Activated T-helper 1 cell treated with anti-CD3 and anti-CD28 coated beads, Interleukin-2, amount 50 U/mL, for 16 hours (primary cell): Measurements from ENCODE around the gene TTC34.

Experiments
- DNase-seq, 2 donors: peaks; one replicate each; pipeline ENCODE4 v3.0.0-alpha.2; 2020; ENCODE audit warnings: low read depth in 1 of 2, low spot score in 1 of 2

Gene TTC34

DNA sequence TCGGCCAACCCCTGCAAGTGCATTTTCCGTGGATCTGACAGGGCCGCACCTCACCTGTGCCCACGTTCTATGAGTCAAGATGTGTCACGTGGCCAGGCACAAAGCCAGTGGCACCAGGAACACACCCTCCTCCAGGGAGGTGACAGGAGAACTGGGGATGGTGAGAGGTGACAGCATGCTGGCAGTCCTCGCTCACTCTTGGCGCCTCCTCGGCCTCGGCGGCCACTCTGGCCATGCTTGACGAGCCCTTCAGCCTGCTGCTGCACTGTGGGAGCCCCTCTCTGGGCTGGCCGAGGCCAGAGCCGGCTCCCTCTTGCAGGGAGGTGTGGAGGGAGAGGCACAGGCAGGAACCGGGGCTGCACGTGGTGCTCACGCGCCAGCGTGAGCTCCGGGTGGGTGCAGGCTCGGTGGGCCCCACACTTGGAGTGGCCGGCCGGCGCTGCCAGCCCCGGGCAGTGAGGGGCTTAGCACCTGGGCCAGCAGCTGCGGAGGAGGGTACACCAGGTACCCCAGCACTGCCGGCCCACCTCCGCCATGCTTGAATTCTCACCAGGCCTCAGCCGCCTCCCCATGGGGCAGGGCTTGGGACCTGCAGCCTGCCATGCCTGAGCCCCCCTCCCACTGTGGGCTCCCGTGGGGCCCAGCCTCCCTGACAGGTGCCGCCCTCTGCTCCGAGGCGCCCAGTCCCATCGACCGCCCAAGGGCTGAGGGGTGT is 11.6 kb upstream of the TTC34 start:
- no peak for DNase-seq

DNA sequence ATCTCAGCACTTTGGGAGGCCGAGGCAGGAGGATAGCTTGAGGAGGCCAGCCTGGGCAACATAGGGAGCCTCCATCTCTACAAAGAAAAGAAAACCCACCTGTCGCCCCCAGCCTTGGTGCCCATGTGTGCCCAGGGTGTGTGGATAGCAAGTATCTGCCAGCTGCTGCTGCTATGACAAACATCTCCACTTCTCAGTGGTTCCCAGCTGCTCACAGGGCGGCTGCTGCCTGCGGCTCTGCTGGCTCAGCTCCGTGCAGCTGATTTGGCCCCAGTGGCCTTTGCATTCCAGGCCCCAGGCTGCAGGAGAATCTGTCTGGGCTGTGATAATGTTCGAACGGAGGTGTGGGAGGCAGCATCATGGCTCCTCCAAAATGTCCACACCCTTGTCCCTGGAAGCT is 10.6 kb upstream of the TTC34 start:
- DNase-seq, result no peak

DNA sequence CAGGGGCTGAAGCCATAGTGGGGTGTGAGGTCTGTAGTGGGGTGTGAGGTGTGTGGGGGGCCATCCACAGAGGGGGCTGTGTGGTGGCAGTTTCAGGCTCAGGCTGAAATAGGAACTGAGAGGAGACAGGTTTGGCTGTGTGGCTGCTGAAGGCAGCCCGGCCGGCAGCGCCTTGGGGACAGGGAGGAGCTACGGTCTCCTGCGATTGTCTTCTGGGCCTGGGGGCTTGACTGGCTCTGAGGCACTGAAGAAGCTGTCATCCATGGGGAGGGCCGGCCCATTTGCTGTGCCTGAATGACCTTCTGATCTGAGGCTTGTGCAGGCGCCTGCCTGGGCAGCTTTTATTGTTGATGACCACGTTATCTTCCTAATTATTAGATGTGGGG is 10.0 kb upstream of the TTC34 start:
- DNase-seq, result no peak

DNA sequence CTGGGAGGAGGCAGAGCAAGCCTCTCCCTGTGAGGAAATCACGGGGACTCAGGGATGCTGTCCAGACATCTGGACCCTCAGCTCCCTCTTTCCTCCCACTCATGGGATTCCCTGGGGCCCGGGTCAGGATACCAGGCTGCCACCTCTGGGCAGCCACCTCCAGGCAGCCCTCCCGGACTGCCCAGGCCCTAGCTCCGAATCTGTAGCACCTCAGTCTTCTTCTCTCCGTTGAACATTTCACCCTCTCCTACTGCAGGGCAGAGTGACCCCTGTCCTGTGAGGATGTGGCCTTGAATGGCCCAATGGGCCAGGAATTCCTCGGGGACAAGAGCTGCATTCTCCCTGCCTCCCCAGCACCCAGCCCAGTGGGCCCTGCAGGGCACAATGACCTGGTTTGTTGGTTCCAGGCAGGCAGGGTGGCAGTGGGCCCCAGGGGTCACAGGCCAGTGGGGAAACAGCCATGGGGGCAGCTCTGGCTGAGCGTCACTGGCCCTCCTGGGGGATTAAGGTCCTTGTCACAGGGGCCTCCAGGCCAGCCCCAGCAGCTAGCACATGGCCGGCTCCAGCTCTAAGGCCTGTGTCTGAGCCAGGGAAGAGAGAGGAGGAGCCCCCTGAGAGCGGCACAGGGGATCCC is 9.5 kb upstream of the TTC34 start:
- no peak for DNase-seq

DNA sequence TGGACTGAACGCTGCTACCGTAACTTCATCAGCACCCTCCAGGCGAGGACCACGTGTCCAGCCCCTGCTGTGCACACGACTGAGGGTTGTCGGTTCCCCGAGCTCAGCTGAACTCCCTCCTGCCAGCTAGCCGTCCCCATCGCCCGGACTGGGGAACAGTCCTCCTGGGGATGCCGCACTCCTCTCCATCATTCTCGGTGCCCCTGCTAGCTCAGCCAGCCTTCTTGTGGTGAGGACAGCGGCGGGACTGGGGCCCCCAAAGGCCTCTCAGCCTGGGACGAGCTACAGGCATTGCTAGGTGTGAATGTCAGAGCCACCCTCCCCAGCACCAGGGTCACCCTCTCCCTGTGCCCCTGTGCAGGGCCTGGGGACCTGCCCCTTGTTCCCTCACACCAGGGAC is 8.8 kb upstream of the TTC34 start:
- DNase-seq, result no peak

DNA sequence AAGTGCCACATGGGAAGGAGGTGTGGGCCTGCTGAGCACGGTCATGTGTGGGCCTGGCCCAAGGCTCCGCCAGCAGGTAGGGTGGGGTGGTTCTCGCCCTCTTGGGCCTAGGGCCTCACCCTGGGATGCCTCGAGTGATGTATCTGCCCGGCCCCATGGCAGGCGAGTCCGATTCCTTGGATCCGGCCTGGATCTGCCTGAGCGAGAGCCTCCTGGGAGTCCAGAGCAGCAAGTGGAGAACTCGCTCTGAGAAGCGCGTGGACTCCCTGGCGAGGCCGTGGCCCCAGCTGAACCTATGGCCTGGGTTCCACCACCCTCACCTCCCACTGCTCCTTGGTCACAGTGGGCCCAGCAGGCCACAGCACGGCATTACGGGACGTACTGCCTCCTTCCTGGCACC is 8.2 kb upstream of the TTC34 start:
- no peak for DNase-seq

DNA sequence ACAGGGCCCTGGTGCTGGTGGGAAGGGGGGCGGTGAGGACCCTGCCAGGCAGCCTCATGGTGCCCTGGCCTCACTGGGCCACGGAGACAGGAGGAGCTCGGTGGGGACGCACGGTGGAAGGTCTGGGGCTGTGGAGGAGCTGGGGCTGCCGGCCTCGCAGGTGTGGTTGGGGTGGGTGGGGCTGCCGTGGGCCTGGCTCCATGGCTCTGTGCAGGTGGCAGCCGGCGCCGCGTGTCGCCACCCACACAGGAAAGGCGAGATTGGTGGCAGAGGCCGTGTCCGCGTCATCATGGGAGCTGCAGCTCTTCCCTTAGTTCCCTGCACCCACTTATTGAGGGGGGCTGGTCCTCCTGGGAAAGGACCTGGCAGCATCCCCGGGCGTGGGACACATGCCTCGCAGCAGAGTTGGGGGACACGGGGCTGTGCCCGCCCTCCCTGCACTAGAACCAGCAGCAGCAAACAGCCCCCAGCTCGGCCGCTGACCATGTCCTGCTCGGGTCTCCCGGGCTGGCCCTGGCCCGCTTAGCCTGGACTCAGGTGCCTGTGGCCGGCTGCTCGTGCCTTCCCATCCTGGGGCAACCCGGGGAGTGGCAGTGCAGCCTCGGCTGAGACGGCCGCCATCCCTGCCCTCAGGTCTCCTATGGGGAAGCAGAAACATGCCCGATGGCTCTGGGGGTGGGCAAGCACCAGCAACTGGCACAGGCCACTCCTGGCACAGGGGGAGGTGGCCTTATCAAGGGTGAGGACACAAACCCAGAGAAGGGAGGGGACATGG is 7.5 kb upstream of the TTC34 start:
- no peak for DNase-seq

DNA sequence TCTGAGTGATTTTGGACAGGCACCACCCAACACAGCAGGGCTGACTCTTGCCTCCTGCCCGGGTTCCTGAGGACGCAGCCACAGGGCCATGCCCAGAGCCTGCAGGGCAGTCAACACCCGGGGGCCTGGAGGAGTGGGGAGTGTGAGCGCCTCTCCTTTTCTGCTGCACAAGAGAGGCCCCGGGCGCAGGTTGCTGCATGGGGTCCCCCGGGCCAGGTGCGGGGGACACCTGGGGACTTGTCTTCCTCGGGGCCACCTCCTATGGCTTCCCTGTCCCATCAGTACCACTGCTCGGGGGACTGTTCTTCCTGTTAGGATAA is 6.9 kb upstream of the TTC34 start:
- DNase-seq, result no peak

DNA sequence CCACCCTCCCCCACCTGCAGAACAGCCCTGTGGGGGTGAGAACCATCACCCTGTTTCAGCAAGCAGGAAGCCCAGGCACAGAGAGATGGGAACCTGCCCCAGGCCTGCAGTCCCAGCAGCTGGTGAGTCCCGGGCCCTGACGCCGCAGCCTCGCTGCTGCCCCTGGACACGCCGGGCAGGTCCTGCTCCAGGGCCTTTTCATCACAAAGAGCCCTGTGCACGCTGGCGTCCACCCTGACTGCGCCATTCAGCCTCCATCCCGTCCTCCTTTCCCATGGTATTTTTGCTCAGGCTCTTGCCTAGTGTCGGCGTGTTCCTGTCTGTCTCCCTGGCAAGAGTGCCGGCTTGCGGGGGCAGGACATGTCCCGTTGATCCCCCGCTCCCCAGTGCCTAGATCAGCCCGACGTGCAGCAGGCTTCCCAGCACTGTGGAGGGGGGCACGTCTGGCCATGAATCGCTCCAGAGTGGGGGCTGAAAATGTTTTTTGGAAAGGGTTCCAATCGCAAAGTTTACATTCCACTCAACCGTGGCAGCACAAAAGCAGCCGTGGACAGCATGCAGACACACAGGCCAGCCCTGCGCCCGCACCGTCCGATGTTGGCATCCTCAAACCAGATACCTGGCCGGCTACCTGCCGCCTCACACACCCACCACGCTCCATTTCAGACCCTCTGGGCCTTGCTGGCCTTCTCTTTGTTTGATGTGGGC is 6.3 kb upstream of the TTC34 start:
- DNase-seq, result no peak

DNA sequence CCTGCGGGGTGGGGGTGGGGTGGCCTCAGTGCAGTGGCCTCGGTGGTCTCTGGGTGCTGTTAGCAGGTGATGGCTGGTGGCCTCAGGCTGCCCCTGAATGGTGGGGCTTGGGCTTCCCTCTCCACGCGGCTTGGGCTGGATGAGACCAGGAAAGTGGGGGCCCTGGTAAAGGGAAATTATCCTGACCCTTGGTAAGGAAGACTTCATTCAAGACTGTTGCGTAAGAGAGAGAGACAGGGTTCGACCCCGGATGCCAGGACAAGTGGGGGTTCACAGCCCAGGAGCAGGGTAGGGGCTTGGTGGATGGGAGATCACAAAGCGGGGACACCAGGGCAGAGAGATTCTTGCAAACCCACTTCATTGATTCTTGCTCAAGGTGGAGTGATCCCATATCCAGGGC is 5.5 kb upstream of the TTC34 start:
- no peak for DNase-seq

DNA sequence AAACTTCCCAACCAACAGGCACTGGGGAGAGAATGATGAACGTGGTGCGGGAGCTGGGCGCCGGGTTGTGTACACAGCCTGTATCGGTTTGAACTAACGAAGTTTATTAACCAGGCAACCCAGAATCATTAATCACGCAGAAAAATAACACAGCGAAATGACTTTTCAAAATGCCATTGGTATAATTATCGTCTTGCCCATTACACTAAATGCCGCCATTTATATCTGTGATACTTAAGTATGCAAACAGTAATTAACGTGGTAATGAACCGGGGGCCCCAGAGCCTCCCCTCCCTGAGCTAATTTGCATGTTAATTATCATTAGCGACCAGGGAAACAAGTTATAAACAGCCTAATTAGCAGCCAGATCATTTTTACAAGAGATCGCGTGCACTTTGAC is 5.1 kb upstream of the TTC34 start:
- DNase-seq, result no peak

DNA sequence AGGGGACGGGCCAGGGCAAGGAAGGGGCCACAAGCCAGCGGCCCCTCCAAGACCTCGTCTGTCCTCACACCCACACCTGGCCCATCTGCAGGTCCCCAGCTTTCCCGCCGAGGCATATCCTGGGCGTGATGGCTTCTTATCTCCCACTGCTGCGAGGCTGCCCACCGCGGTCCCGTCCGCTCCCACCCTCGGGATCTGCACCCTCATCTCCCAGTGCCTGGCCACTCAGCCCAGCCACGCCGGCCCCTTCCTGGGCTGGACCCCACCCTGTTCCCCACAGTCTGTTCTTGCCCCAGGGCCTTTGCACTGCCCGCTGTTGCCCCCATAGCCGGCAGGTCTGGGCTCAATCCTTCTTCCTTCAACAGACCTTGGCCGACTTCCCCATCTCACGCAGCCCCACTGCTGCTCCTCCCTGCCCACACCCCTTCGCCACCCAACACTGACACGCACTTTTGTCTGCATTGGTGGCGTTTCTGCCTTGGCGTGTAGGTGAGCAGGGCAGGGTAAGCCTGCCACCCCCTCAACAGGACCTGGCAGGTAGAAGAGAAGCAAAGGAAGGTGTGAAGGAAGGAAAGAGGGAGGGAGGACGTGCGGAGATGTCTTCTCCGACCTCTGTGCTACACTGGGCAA is 4.4 kb upstream of the TTC34 start:
- DNase-seq, result no peak

DNA sequence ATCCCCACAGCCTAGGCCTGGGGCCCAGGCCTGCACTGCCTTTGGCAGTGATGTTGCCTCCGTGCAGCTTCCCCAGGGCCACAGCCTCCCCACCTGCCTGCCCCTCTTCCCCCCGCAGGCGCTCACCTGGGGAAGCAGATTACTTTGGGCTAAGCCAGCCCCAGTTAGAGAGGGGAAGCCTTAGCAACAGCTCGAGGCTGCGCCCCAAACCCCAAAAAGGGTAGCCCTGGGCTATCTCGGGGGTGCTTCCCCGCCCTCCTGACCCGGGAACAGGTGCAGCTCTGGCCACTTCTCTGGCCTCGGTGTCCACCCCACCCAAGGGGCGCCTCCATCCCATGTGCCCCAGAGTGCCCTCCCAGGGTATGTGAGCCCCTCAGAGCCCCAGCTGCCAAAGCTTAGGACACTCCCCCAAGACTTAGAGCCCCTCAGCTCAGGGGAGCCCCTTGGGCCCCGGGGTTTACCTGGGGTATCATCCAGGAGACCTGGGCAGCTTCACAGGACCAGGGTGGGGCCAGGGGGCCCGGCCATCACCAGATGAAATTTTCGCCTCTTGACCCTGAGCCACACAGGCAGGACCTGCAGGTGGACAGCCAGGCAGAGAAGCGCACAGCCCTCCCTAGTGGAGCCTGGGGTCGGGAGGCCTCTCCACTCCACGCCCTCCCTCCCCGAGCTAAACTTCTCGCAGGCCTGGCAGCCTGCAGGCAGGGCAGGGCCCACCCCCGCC is 3.3 kb upstream of the TTC34 start:
- no peak for DNase-seq

DNA sequence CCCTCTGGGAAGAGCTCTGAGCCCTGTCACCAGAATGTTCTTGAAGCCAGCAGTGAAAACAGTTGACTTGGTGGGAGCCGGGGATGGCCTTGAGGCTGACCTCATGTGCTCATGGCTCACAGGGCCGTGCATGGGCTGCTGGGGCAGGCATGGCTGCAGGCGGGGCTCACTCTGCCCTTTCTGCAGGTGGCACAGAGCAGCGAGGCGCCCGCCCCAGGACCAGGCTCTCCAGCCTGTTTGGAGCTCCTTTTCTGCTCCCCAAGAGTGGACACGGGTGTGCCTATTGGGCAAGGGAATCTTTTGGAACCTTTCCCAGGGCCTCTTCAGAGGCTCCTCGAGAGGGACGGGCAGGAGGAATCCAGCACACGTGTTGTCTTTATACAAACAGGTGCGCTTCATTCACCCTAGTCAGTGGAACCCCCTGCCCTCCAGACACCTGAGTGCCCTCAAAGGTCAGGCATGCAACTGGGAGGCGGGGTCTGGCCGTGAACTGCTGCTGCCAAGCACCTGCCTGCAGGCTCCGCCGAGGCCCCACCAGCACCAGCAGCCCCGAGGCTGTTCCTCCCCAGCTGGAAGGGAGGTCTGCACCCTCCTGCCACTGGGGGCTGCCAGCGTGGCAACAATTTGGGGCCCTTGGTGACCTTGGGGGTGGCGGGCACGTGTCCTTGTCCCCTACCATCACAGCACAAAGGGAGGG is 2.6 kb upstream of the TTC34 start:
- no peak for DNase-seq

DNA sequence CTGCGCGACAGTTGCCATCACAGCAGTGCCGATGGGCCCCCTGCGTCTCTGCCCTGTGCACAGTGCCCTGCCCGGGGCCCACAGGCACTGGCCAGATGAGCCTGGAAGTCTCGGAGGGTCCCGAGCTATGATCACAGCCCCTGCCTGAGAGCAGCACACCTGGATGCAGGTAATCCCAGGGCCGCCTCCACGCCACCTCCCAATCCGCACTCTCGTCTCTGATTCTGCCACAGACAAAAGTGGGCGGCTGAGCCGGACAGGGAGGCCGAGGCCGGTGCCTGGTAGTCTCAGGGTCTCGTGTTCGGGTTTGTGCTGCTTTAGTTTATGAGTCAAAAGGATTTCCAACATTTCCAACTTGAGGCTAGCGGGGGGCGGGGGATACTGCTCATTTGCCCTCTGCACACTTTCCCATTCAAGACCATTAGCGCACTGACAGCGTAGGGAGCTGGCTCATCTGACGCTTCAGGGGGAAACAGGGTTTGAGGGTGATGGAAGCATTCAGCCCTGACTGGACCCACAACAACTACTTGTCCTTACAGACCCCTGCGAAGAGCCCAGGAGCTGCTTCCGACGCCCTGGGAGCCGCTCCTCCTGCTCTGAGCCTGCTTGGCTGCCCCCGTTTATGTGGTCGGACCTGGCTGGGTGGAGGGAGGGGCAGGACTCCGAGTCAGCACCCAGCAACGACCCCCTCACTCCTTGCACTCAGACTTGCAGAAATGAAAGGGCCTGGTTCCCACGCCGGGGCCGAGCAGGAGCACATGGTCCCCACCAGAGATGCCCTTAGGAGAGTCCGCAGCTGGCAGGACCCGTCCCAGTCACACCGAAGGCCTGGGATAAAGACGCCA is 1.8 kb upstream of the TTC34 start:
- DNase-seq, result no peak

DNA sequence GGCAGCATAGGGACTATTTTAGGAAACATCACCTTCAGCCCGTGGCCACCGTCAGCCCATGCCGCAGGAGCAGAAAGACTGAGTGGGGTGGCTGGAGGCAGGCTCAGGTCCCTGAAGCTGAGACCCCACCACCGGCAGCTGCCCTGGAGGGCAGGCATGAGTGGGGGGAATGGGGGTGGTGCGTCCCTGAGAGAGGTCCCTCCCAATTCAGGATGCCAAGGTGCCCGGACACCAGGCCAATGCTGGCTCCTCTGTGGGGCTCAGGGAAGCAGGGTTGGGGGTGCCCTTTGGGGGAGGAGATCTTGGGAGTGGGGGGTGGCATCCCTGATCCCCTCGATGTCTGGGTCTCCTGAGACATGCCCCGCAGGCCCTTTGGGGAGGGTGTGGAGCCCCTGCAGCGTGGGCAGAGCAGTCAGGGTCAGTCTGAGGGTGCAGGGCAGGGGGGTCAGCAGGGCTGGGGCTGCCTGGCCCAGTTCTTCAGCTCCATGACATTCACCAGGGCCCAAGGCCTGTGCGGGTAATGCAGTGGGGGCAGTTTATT is 998 bp upstream of the TTC34 start:
- no peak for DNase-seq

DNA sequence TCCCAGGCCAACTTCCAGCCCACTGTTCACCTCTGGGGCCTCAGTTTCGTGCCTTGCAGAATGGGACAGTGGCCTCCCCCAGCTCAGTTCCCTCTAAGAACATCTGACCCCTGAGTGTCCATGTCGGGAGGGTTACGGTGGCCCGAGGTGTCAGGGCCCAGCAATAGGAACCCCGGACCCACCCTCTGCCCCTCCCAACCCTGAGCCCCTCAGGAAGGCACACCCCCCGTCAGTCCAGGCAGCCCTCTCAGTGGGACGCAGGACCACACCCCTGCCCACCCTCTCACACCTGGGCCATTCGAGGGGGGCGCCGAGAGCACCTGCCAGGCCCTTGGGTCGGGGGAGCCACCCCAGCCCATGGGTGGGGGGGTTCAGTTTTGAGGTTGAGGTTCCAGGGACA is 447 bp downstream of the TTC34 start:
- no peak for DNase-seq

DNA sequence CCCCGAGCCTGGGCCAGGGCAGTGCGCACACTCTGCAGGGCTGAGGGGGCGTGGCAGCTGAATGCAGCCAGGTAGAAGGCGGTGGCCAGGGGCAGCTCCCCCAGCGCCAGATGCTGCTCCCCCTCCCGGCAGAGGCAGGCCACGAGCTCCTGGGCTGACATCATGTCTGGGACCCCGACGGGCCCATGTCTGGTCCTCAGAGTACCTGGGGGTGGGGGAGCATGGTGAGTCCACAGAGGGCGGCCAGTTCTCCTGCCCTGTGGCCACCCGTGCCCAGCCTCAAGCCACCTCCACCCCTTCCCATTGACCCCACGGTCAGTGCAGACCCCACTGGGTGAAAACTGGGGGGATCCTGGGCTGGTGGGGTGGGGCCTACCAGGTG is 838 bp downstream of the TTC34 start:
- no peak for DNase-seq
